ENCODE results near the gene NAGPA. TPM values are rescaled to one million over a fixed set of nuclear protein-coding genes. Genes with fewer than 3 reads are reported as not detected.
A peak's percentile ranks its signal among the peaks of the same experiment; 100 is the strongest.

The NAGPA gene
- total RNA-seq, 1 donor: 40.2 TPM

DNA sequence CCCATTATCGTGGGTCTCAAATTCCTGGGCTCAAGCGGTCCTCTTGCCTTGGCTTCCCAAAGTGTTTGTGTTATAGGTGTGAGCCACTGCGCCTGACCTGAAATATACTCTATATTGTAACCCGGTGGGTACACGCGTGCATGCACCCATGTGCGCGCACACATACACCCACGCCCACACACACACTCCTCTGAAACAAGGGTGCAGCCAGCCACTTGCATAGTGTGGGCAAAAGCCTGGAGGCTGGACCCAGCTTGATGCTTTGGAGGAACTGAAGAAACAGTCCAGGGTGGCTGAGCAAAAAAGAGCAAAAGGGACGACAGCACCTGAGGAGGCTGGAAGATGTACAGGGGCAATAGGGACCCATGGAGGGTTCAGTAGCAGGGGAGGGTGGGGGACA, 29.9 kb downstream of the NAGPA start:
- Histone ChIP-seq H3K27ac (ENCODE audit: low read depth, low read length) (no peak overlapping the region), H3K4me1 (ENCODE audit: insufficient read depth, low read length) (no peaks in the 10 kb centered on the region), H3K9me3 (ENCODE audit: low read depth, low read length) (no peaks in the 10 kb centered on the region), H3K79me2 (ENCODE audit: insufficient read depth, low read length) (no peaks in the 10 kb centered on the region), H4K20me1 (ENCODE audit: insufficient read depth, low read length) (no peaks in the 10 kb centered on the region), H2AFZ (ENCODE audit: low read length) (no peak overlapping the region), H3K4me3 (ENCODE audit: insufficient read depth, low read length) (no peak overlapping the region), H3K4me2 (ENCODE audit: insufficient read depth, low read length) (no peak overlapping the region), H3K27me3 (ENCODE audit: insufficient read depth, low read length) (no peaks in the 10 kb centered on the region), H3K36me3 (ENCODE audit: insufficient read depth, low read length) (no peaks in the 10 kb centered on the region)
- DNase-seq (ENCODE audit: insufficient read length, low spot score, missing footprints): no peak
- no peak for TF ChIP-seq CTCF (IDR thresholded peaks at IDR 0.05; ENCODE audit: extremely low read depth, low read depth, low read length)

GRCh38 chr16:5003211-5003610, 30.5 kb downstream of the NAGPA start:
- H3K27ac ChIP-seq (ENCODE audit: low read depth, low read length): no peak overlapping the region
- no peak overlapping the region for H2AFZ ChIP-seq (ENCODE audit: low read length)
- H3K36me3 ChIP-seq (ENCODE audit: insufficient read depth, low read length): no peaks in the 10 kb centered on the region
- DNase-seq (ENCODE audit: insufficient read length, low spot score, missing footprints): peak; percentile 63
- no peak for TF ChIP-seq CTCF (IDR thresholded peaks at IDR 0.05; ENCODE audit: extremely low read depth, low read depth, low read length)
- H3K9me3 ChIP-seq (ENCODE audit: low read depth, low read length): no peaks in the 10 kb centered on the region
- H3K79me2 ChIP-seq (ENCODE audit: insufficient read depth, low read length): no peaks in the 10 kb centered on the region
- no peak overlapping the region for H3K4me3 ChIP-seq (ENCODE audit: insufficient read depth, low read length)
- no peak overlapping the region for H3K4me2 ChIP-seq (ENCODE audit: insufficient read depth, low read length)
- no peaks in the 10 kb centered on the region for H4K20me1 ChIP-seq (ENCODE audit: insufficient read depth, low read length)
- no peaks in the 10 kb centered on the region for H3K4me1 ChIP-seq (ENCODE audit: insufficient read depth, low read length)
- H3K27me3 ChIP-seq (ENCODE audit: insufficient read depth, low read length): no peaks in the 10 kb centered on the region

DNA sequence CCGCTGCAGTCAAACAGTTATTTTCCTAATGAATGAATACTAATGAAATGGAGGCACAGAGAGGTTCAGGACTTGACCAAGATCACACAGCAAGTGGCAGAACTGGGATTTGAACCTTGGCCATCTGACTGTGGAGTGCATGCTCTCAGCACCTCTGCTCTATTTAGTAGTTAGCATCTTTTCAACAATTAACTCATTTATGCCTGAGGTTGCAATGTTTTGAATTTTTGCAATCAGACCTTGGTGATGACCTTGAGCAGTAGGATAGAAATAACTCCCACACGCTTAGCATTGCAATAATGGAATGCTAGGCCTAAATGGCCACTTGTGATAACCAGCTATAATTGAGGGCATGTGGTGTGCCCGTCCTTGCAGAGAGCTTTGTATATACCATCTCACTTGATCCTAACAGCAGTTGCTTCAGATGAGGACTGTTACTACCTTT, 31.0 kb downstream of the NAGPA start:
- H3K27me3 ChIP-seq (ENCODE audit: insufficient read depth, low read length): no peaks in the 10 kb centered on the region

DNA sequence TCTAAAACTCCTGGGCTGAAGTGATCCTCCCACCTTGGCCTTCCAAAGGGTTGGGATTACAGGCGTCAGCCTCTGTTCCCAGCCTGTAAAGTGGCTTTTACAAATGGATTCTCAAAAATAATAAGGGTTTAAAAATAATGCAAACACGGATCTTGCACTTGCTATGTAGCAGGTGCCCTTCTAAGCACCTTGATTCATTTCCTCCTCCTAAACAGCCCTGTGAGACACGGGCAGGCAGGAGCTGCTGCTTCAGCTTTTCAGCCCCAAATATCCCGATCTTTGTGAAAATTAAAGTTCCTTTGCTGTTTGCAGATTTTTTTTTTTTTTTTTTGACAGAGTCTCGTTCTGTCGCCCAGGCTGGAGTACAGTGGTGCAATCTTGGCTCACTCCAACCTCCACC, 31.7 kb downstream of the NAGPA start:
- Histone ChIP-seq H3K36me3 (ENCODE audit: insufficient read depth, low read length) (no peaks in the 10 kb centered on the region), H3K27me3 (ENCODE audit: insufficient read depth, low read length) (no peaks in the 10 kb centered on the region), H3K4me1 (ENCODE audit: insufficient read depth, low read length) (no peaks in the 10 kb centered on the region), H2AFZ (ENCODE audit: low read length) (no peak overlapping the region), H3K9me3 (ENCODE audit: low read depth, low read length) (no peaks in the 10 kb centered on the region), H4K20me1 (ENCODE audit: insufficient read depth, low read length) (no peaks in the 10 kb centered on the region), H3K4me3 (ENCODE audit: insufficient read depth, low read length) (no peak overlapping the region), H3K4me2 (ENCODE audit: insufficient read depth, low read length) (no peak overlapping the region), H3K79me2 (ENCODE audit: insufficient read depth, low read length) (no peaks in the 10 kb centered on the region), H3K27ac (ENCODE audit: low read depth, low read length) (no peak overlapping the region)
- TF ChIP-seq CTCF (IDR thresholded peaks at IDR 0.05; ENCODE audit: extremely low read depth, low read depth, low read length): no peak
- DNase-seq (ENCODE audit: insufficient read length, low spot score, missing footprints): peak; percentile 60

More for the DNA sequence above, 31.0 kb downstream of the NAGPA start:
- H3K9me3 ChIP-seq (ENCODE audit: low read depth, low read length): no peaks in the 10 kb centered on the region
- no peak overlapping the region for H3K4me2 ChIP-seq (ENCODE audit: insufficient read depth, low read length)
- no peak for DNase-seq (ENCODE audit: insufficient read length, low spot score, missing footprints)
- no peak overlapping the region for H2AFZ ChIP-seq (ENCODE audit: low read length)
- H3K27ac ChIP-seq (ENCODE audit: low read depth, low read length): no peak overlapping the region
- no peak for TF ChIP-seq CTCF (IDR thresholded peaks at IDR 0.05; ENCODE audit: extremely low read depth, low read depth, low read length)
- H4K20me1 ChIP-seq (ENCODE audit: insufficient read depth, low read length): no peaks in the 10 kb centered on the region
- no peaks in the 10 kb centered on the region for H3K79me2 ChIP-seq (ENCODE audit: insufficient read depth, low read length)
- H3K4me3 ChIP-seq (ENCODE audit: insufficient read depth, low read length): no peak overlapping the region
- no peaks in the 10 kb centered on the region for H3K36me3 ChIP-seq (ENCODE audit: insufficient read depth, low read length)
- no peaks in the 10 kb centered on the region for H3K4me1 ChIP-seq (ENCODE audit: insufficient read depth, low read length)
